HTR-8/SVneo (cell line): ENCODE results near the gene RENBP.
A peak's percentile ranks its signal among the peaks of the same experiment; 100 is the strongest.

ENCODE experiments used
- DNase-seq: peaks from one replicate; pipeline ENCODE4 v3.0.0; 2011; ENCODE audit warnings: low spot score, mixed read lengths; ENCODE audit not compliant: insufficient read length
- FAIRE-seq: peaks from 2 replicates; lab custom pipeline; 2011; peaks lifted over from hg19 to GRCh38; lab: Jason Lieb, UNC

RENBP gene

DNA sequence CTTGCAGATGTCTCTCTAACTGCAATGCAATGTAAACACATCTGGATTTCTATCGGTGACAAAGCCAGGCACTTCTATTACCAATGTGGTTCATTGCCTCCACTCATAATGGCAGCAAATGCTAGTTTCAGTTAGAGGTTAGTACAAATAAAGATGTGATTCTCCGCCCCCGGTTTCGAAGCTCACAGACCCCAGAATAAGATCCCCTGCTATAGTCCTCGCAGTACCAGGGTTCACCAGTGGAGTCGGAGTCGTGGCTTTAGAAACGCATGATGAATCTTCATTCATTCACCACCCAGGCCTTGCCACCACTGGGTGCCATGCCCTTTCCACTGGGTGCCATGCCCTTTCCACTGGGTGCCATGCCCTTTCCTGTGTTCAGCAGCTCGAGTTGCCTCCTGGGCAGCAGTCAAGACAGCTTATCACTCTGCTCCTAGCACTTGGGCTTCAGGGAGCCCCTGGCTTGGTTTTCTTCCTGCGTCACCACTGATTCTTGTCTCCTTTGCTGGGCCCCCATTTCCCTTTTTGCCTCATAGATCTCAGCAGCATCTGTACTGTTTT is 6.1 kb downstream of the RENBP start:
- FAIRE-seq, result no peak
- DNase-seq, result no peak

- no peak for DNase-seq
- FAIRE-seq, result no peak
Observed at GRCh38 chrX:153937056-153937455, 7.4 kb downstream of the RENBP start.

DNA sequence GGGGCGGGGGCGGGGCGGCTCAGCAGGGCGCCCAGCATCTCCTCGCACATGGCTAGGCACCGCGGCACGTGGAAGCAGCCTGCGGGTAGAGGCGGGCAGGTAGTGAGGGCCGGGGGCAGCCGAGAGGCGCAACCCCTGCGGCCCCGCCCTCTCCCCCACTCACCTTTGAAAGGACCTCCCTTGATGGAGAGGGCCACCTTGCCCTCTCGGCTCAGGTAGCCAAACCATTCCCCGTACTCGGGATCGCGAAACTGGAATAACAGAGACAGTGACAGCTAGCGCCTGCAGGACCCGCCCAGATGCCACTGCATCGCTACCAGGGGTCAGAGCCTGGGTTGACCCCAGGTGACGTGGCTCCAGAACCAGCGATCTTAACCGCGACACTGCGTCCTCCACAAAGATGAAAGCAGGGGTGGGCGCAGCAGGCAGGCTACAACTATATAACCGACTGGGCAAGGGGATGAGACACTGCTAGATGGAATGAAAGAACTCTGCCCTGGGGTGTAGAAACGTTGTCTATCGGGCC is 9.1 kb downstream of the RENBP start:
- FAIRE-seq, result no peak
- no peak for DNase-seq

DNA sequence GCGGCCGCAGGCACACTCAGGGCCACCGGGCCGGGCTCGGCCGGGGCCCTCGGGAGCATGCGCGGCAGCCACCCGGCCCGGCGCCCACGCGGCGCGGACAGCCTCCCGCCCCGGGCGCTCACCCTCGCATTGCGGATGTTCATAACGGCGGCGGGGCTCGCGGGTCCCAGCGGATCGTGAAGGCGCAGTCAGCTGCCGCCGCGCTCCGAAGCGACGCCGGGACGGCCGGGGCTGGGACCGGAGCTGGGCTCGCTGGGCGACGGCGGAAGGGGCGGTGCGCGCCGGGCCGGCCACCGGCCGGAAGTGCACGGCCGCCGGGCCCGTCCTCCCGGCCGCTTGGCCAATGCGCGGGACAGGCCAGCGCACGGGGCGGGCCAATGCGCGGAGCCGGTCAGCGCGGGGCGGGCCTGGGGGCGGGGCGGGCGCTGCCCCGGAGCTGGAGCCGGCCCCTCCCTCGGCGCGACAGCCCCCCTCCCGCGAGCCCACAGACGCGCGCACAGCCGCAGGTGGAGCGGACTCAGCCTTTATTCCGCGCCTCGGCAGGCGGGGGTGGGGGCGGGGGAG is 9.6 kb downstream of the RENBP start, which contains the start of gene NAA10:
TSS of gene NAA10 (minus strand) at position 276 of the 564 bp plus-strand sequence. CDS start at position 143, 133 bp downstream.
- FAIRE-seq, result no peak
- DNase-seq, result peak; percentile 67

DNA sequence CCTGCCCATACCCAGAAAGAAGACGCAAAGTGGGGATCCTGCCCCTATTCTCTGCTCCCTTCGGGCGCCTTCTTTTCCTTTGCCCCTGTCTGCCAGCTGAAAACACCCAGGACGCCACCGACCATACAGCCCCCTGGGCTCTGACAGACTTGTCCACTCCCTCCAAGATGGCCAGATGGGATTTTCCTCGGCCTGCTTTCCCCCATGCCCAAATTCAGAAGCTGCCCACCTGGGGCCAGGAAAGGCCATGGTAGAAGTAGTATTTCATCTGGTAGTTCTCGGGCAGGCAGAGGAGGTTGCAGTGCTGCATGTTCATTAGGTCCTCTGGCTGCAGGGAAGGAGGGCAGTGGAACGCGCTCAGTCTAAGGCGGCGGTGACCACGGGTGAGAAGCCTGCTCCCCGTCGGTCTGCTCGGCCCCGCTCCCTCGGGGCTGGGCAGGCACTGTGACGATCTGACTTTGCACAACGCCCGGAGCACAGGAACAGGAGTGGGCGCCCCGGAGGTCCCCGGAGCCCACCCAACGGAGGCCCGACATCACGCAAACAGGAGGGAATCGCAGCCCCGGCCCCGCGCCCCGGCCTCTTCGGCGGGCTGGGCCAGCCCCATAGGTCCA is 10.2 kb downstream of the RENBP start:
- FAIRE-seq, result no peak
- DNase-seq, result no peak

DNA sequence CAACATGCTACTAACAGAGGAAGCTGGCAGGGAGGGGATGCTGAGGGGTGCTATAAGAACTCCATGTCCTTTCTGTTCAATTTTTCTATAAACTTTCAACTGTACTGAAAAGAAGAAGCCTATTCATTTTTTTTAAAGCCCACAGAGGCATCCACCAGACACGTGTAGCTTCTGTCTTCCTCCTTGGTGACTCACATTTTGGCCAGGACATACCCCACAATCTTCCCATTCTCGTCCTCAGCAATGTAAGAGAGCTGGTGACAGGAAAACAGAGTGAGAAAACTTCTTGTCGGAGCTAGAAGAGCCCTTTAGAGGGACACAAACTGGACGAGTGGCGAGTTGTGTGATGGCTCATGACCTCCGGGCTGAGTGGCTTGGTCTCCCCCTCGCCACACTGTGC is 10.7 kb downstream of the RENBP start:
- no peak for DNase-seq
- no peak for FAIRE-seq

DNA sequence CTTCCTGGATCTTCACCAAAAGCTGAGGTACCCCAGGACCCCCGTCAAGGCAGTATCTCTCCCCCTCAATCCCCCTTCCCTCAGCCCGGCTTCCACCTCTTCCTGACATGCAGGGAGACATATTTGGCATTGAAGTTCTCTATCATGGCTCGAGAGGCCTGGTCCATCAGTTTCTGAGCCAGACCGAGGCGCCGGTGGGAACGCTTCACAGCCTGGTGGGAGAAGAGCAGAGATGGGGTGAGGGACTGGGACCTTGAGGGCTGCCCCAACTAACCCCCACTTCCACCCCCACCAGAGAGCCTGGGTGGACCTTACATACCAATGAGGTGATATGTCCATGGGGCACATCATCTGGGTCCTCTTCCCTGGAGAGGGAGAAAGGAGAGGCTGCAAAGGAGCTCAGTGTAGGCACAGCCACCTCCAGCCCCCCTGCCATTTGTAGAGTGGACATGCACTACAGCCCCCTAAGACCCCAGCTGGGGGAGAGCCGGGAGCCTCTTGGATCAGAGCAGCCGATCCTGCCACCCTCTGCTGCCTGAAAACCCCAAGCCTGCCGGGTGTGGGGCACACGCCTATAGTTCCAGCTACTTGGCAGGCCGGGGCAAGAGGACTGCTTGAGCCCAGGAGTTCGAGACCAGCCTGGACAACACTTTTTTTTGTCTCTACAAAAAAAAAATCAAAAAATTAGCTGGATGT is 12.1 kb downstream of the RENBP start:
- FAIRE-seq (no peak), DNase-seq (no peak)

DNA sequence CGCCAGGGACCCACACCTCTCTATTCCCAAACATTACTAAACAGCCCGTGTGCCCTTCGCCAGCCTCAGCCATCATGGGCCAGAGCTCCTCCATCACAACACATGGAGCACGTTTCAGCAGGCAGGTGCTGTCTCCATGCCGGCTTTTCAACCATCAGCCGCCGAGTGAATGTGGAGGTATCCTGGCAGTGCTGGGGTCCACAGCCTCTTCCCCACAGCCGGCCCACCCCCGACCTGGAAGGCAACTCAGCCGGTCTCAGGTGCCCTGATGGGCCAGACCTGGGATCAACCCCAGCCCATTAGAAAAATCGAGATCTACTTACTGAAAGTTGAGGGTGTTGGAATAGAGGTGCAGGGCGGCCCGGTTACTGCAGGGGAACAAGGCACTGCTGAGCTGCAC is 12.7 kb downstream of the RENBP start:
- DNase-seq, result no peak
- no peak for FAIRE-seq

GRCh38 chrX:153931151-153931550 is 13.3 kb downstream of the RENBP start:
- FAIRE-seq, result no peak

DNA sequence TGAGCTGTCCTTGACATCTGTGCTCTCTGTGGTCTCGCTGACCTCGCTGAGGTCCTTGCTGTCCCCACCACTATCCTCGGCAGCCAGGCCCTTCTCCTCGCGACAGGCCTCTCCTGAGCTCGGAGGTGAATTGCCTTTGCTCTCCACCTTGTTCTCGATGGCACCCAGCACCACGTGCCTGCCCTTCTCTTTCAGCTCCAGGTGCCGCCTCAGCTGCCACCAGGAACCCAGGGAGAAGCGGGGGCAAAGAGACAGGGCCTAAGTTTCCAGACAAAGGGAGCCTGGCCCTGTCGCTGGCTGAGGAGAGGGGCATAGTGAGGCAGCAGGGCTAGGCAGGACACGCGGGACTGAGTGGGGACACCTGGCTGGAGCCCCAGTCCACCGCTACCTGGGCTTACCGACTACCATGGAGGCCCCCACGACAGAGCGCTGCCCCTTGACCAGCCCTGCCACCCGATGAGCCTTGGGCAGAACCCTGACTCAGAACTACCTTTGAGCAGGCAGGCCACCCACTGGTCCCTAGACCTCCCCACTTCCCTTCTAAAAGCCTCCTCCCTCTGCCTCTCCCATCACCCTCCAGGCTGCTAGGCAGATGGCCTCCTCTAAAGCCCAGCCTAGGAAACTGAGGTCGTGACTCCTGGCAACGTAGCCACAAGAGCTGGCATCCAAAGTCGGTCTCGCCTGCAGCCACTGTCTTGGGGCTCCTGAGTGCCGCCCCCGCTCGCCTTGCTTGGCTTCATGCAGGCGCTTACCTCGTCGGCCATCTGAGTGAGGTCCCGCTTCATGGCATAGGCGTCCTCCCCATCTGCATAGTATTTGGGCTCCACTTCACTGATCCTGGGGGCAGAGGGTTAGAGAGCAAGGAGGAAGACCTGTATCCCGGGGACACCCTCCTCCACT is 14.2 kb downstream of the RENBP start:
- DNase-seq (no peak), FAIRE-seq (no peak)

More at GRCh38 chrX:153931151-153931550, 13.3 kb downstream of the RENBP start:
- no peak for DNase-seq

- no peak for FAIRE-seq
Observed at GRCh38 chrX:153929576-153929975, 14.9 kb downstream of the RENBP start.

GRCh38 chrX:153928846-153929245 is 15.6 kb downstream of the RENBP start:
- no peak for FAIRE-seq
- no peak for DNase-seq

More at GRCh38 chrX:153929576-153929975, 14.9 kb downstream of the RENBP start:
- DNase-seq, result no peak

DNA sequence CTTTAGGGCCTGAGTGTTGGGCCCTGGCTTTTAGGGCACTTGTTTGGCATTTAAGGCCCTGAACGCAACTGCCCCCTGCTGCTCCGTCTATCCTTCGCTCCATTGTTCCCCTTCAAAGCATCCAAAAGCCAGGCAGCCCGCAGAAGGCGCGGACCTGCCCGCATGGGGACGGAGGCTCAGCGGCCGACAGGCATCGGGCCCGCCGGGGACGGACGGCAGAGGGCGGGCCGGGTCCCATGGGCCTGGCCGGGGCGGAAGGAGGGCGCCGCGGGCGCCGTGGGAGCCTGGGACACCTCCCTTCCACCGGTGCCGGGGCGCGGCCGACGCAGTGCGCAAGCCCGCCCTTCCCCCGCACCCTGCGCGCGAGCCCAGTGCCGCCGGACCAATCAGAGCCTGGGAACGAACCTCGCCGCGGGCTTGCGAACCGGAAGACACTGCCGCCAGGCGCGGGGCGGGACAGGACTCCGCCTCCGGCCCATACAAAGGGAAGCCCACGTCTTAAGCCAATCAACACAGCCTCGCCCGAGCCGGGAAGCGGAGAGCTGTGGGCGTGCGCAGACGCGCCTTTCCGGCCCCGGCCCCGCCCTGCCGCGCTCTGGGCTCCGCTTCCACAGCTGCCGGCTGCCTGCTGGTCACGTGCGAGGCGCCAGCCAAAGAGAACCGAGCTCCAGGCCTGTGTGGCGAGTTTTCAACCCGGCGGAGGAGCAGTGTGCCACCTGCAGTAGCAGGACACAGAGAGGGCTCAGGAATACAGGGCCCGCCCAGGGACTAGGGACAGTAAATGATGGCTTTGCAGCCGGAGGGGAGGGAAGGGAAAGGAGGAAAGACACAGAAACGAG is 16.3 kb downstream of the RENBP start:
- DNase-seq, result peak; percentile 86
- peak; percentile 64 for FAIRE-seq

DNA sequence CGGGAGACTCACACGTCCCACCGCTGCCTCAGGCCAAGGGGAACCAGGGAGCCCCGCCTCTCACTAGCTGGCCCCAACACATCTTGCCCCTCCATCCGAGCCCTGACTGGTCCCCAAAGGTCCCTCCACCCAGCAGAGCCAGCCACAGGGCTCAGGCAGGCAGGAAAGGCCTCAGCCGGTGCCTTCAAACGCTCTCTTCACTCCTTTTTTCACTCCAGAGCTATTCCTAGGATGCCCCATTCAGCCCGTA is 16.8 kb downstream of the RENBP start:
- DNase-seq (no peak), FAIRE-seq (no peak)

DNA sequence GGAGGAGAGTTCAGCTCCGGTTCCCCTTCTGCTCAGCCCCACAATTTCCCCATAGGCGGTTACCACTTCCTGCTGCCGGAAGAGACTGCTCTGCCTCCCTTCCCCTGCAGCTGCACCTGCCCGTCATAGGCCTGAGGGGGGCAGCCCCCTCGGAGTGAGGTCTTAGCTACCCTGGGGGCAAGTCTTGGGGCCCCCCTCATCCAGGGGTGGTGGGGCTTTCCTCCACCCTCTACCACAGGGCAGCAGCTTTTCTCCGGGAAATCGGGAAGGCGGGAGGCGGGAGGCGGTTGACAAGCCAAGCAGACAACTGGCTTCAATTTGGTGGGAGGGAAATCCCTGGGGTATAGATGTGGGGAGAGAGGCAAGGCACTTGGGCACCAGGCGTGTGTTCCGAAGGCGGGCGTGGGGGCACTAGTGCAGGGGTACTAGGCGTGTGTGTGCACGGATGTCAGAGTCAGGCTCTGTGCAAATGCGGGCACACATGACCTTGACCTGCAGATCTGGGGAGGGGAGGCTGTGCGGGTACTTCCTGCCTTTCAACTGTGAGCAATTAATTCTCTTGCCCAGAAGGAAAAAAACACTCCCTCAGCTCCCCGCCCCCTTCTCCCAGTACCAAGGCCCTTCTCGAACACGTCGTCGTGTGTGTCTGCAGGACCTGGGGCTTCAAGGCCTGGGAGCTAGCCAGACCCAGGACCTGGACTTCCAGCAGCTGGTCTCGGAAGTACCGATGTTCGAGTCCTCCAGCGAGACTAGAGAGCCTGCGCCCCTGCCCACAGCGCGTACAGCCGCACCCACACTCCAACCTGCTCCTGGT is 17.4 kb downstream of the RENBP start:
- FAIRE-seq (no peak), DNase-seq (no peak)

- FAIRE-seq (no peak), DNase-seq (no peak)
Observed at GRCh38 chrX:153926552-153926857, 17.9 kb downstream of the RENBP start.

GRCh38 chrX:153925739-153926551 is 18.5 kb downstream of the RENBP start, which contains the start of gene ARHGAP4:
Gene ARHGAP4 (minus strand): TSS chrX:153926264. CDS start chrX:153926202, 62 bp downstream.
- FAIRE-seq (no peak), DNase-seq (no peak)

- DNase-seq (no peak), FAIRE-seq (no peak)
Observed at GRCh38 chrX:153925387-153925738, 19.1 kb downstream of the RENBP start.
